HCT116 (cell line): ENCODE data around the gene S100A13. TPM values are rescaled to one million over a fixed set of nuclear protein-coding genes. Genes with fewer than 3 reads are reported as not detected.

Source experiments
- ATAC-seq: fragments of 200-7000 bp; cut with Tn5 transposase; 2 replicates; pipeline ENCODE4 v1.9.1; 2020; ENCODE audit warnings: mild to moderate bottlenecking, moderate library complexity
- BruUV-seq: library from RNA; stranded (reverse); fragments of 400-500 nt; replicated peaks from 2 replicates; lab custom pipeline; 2021; lab: Mats Ljungman, UMichigan
- CTCF ChIA-PET: fragments of 300-600 bp; sonication (Branson Sonifier 250); formaldehyde crosslinking; loops from one replicate; lab custom pipeline; 2021; ENCODE audit warnings: antibody characterized with exemption; lab: Charles Lee
- POLR2A ChIA-PET: fragments of 300-600, 350-600 bp; sonication (Branson Sonifier 250); formaldehyde crosslinking; loops from one replicate; lab custom pipeline; 2021; ENCODE audit warnings: antibody characterized with exemption; lab: Charles Lee
- RAD21 ChIA-PET, 2 experiments: fragments of 300-600 bp; sonication (Branson Sonifier 250); formaldehyde crosslinking; loops; one replicate each; lab custom pipeline; 2023; ENCODE audit warnings: low total read pairs in 2 of 2; ENCODE audit not compliant: uncharacterized antibody in 2 of 2, unreplicated experiment in 2 of 2, low non-redundant PET in 1 of 2; lab: Charles Lee
- DNase-seq: peaks from one replicate; pipeline ENCODE4 v3.0.0-alpha.2; 2010; ENCODE audit warnings: low read depth, low spot score
- H2AFZ ChIP-seq: fragments of 200-600 bp; shearing (Covaris generic), sonication (generic); 2 replicates; pipeline ENCODE4 v1.6.1; 2017; ENCODE audit warnings: low read depth, mixed run types, mixed read lengths, antibody characterized with exemption, low read length; ENCODE audit not compliant: poor library complexity, severe bottlenecking
- H3K27ac ChIP-seq: 2 replicates; pipeline ENCODE4 v1.5.1; 2012; ENCODE audit warnings: low read depth, low read length
- H3K27me3 ChIP-seq: fragments of 200-600 bp; sonication (generic); 2 replicates; pipeline ENCODE4 v1.6.1; 2016; ENCODE audit warnings: mixed run types, low read length, mixed read lengths; ENCODE audit not compliant: insufficient read depth
- H3K36me3 ChIP-seq, 2 experiments: fragments of 200-500 bp in 1 of 2; fragments of 200-600 bp in 1 of 2; sonication (Bioruptor generic) in 1 of 2; sonication (generic) in 1 of 2; 2 replicates each; pipeline versions ENCODE4 v1.5.1 to v1.6.1; 2014 to 2016; ENCODE audit warnings: low read length in 2 of 2, inconsistent platforms in 1 of 2, mixed read lengths in 1 of 2, mixed run types in 1 of 2; ENCODE audit not compliant: insufficient read depth in 2 of 2, control insufficient read depth in 1 of 2
- H3K4me1 ChIP-seq, 2 experiments: fragments of 200-600 bp in 1 of 2; sonication (generic) in 1 of 2; 2 replicates each; pipeline versions ENCODE4 v1.5.1 to v1.6.1; 2012 to 2017; ENCODE audit warnings: low read length in 2 of 2, inconsistent platforms in 1 of 2, mild to moderate bottlenecking in 1 of 2, mixed read lengths in 1 of 2, mixed run types in 1 of 2, moderate library complexity in 1 of 2; ENCODE audit not compliant: insufficient read depth in 2 of 2, control insufficient read depth in 1 of 2
- H3K4me2 ChIP-seq: fragments of 200-600 bp; sonication (generic); 2 replicates; pipeline ENCODE4 v1.6.1; 2017; ENCODE audit warnings: mixed run types, low read length, mixed read lengths
- H3K4me3 ChIP-seq, 2 experiments: fragments of 200-600 bp in 1 of 2; sonication (generic) in 1 of 2; replicated peaks in 1 of 2; 2 replicates each; pipeline ENCODE4 v1.5.1; 2011 to 2016; ENCODE audit warnings: low read length in 2 of 2, control low read depth in 1 of 2, low read depth in 1 of 2, mild to moderate bottlenecking in 1 of 2, mixed read lengths in 1 of 2, mixed run types in 1 of 2
- H3K79me2 ChIP-seq: fragments of 200-600 bp; sonication (generic); 2 replicates; pipeline ENCODE4 v1.6.1; 2017; ENCODE audit warnings: mild to moderate bottlenecking, mixed run types, low read length, moderate library complexity, mixed read lengths; ENCODE audit not compliant: insufficient read depth
- H3K9ac ChIP-seq: fragments of 200-600 bp; sonication (generic); 2 replicates; pipeline ENCODE4 v1.6.1; 2016; ENCODE audit warnings: low read length, mixed read lengths
- H3K9me2 ChIP-seq: fragments of 200-600 bp; sonication (generic), shearing (Covaris generic); 2 replicates; pipeline ENCODE4 v1.6.1; 2017; ENCODE audit warnings: mixed run types, mild to moderate bottlenecking, moderate library complexity; ENCODE audit not compliant: insufficient read depth
- H3K9me3 ChIP-seq, 2 experiments: fragments of 200-500 bp in 1 of 2; fragments of 200-600 bp in 1 of 2; sonication (Bioruptor generic) in 1 of 2; sonication (generic) in 1 of 2; 2 replicates each; pipeline ENCODE4 v1.6.1; 2014 to 2017; ENCODE audit warnings: low read length in 2 of 2, mixed read lengths in 2 of 2, inconsistent platforms in 1 of 2, low read depth in 1 of 2, mild to moderate bottlenecking in 1 of 2, mixed run types in 1 of 2, moderate library complexity in 1 of 2; ENCODE audit not compliant: control insufficient read depth in 1 of 2, insufficient read depth in 1 of 2
- H4K20me1 ChIP-seq: fragments of 200-600 bp; sonication (generic), shearing (Covaris generic); 2 replicates; pipeline ENCODE4 v1.6.1; 2017; ENCODE audit warnings: mixed run types, mild to moderate bottlenecking, moderate library complexity; ENCODE audit not compliant: insufficient read depth
- CEBPB ChIP-seq: IDR thresholded peaks from 2 replicates; pipeline ENCODE4 v1.6.1; 2012; ENCODE audit warnings: low read depth
- EGR1 ChIP-seq: IDR thresholded peaks from 2 replicates; pipeline ENCODE4 v1.6.1; 2012; ENCODE audit warnings: low read depth
- ELF1 ChIP-seq: IDR thresholded peaks from 2 replicates; pipeline ENCODE4 v1.6.1; 2012; ENCODE audit warnings: low read depth, borderline replicate concordance
- EZH2 ChIP-seq: fragments of 200-600 bp; sonication (generic); IDR thresholded peaks from 2 replicates; pipeline ENCODE4 v1.6.1; 2017; ENCODE audit warnings: antibody characterized with exemption, mixed run types
- EZH2phosphoT487 ChIP-seq: fragments of 200-600 bp; IDR thresholded peaks from 2 replicates; pipeline ENCODE4 v1.6.1; 2018; ENCODE audit warnings: antibody characterized with exemption, borderline replicate concordance
- JUND ChIP-seq: IDR thresholded peaks from 2 replicates; pipeline ENCODE4 v1.6.1; 2012
- SIN3A ChIP-seq: IDR thresholded peaks from 2 replicates; pipeline ENCODE4 v1.6.1; 2012; ENCODE audit warnings: low read depth
- SP1 ChIP-seq: IDR thresholded peaks from 2 replicates; pipeline ENCODE4 v1.6.1; 2012; ENCODE audit warnings: low read depth
- TCF7L2 ChIP-seq: IDR thresholded peaks from 2 replicates; pipeline ENCODE4 v1.7.0; 2011; ENCODE audit warnings: borderline replicate concordance, inconsistent platforms; ENCODE audit not compliant: insufficient read depth, insufficient read length; ENCODE audit errors: extremely low read depth
- ZNF274 ChIP-seq: fragments of 200-500 bp; sonication (Bioruptor generic); IDR thresholded peaks from 2 replicates; pipeline ENCODE4 v1.6.1; 2014; ENCODE audit warnings: mild to moderate bottlenecking, low read depth, low read length, inconsistent platforms
- intact Hi-C: fragments of 100-400 bp; cut with micrococcal nuclease; formaldehyde crosslinking; loops from 2 replicates; pipeline ENCODE4 v1.10.0; 2022
- total RNA-seq: library from RNA; stranded (reverse); gene quantifications from one replicate; pipeline ENCODE4 v1.2.1, GENCODE V29; 2021; ENCODE audit not compliant: unreplicated experiment
- TF ChIP-seq, protein P1 (sequence below), 3 experiments: fragments of 200-600 bp in 1 of 3; sonication (generic) in 1 of 3; IDR thresholded peaks in 2 of 3; conservative IDR thresholded peaks in 1 of 3; 2 replicates each; pipeline ENCODE4 v1.5.1; 2012 to 2017; ENCODE audit warnings: low read depth in 2 of 3, low read length in 2 of 3, antibody characterized with exemption in 1 of 3, borderline replicate concordance in 1 of 3, control low read depth in 1 of 3, mild to moderate bottlenecking in 1 of 3, mixed read lengths in 1 of 3, mixed run types in 1 of 3, moderate library complexity in 1 of 3; ENCODE audit not compliant: insufficient read depth in 1 of 3
- TF ChIP-seq, protein P2 (sequence below): IDR thresholded peaks from 2 replicates; pipeline ENCODE4 v1.6.1; 2012; ENCODE audit warnings: low read depth

S100A13 gene
- total RNA-seq, 1 experiment from 2014 or later = 143 TPM

- Histone ChIP-seq H3K9me3 (no peaks in the 10 kb centered on the region), H4K20me1 (no peaks in the 10 kb centered on the region; the same call in 1 of the 2 replicates), H3K79me2 (peaks cover 34% of the 10 kb centered on the region), H3K36me3 (peaks cover 47 to 53% of the 10 kb centered on the region in 2 experiments), H3K4me3 (no peak overlapping the region), H3K27me3 (no peaks in the 10 kb centered on the region), H3K4me2 (no peak overlapping the region), H2AFZ (no peak overlapping the region), H3K9me2 (no peaks in the 10 kb centered on the region), H3K27ac (0 out of 2 replicates have a peak overlapping the region, but pooled peaks have one; percentile 8), H3K4me1 (peaks cover 10 to 22% of the 10 kb centered on the region in 2 experiments; a peak in 3 of 4 replicates), H3K9ac (no peak overlapping the region)
- ChIA-PET CTCF (no interaction called here), RAD21 (no interaction called here), POLR2A (interaction anchor here (3.0 kb wide), 1 partner anchor 27 kb away, joined by 8 read pairs; the partner anchor contains the start of gene CHTOP)
- DNase-seq (no peak), ATAC-seq (no peak)
- TF ChIP-seq JUND (no peak; the same call in 1 of the 2 replicates), EGR1 (no peak), EZH2phosphoT487 (no peak), CEBPB (no peak), EZH2 (no peak), TCF7L2 (no peak), ELF1 (no peak), SIN3A (no peak), SP1 (no peak), ZNF274 (no peak)
- TF ChIP-seq, protein P1, sequence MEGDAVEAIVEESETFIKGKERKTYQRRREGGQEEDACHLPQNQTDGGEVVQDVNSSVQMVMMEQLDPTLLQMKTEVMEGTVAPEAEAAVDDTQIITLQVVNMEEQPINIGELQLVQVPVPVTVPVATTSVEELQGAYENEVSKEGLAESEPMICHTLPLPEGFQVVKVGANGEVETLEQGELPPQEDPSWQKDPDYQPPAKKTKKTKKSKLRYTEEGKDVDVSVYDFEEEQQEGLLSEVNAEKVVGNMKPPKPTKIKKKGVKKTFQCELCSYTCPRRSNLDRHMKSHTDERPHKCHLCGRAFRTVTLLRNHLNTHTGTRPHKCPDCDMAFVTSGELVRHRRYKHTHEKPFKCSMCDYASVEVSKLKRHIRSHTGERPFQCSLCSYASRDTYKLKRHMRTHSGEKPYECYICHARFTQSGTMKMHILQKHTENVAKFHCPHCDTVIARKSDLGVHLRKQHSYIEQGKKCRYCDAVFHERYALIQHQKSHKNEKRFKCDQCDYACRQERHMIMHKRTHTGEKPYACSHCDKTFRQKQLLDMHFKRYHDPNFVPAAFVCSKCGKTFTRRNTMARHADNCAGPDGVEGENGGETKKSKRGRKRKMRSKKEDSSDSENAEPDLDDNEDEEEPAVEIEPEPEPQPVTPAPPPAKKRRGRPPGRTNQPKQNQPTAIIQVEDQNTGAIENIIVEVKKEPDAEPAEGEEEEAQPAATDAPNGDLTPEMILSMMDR (IDR thresholded peaks at IDR 0.05 in 2 of 3, conservative IDR thresholded peaks at IDR 0.05 in 1 of 3; ENCODE audit: borderline replicate concordance in 1 of 3, insufficient read depth in 1 of 3, low read depth in 2 of 3, low read length in 2 of 3) = no peak
- TF ChIP-seq, protein P2, sequence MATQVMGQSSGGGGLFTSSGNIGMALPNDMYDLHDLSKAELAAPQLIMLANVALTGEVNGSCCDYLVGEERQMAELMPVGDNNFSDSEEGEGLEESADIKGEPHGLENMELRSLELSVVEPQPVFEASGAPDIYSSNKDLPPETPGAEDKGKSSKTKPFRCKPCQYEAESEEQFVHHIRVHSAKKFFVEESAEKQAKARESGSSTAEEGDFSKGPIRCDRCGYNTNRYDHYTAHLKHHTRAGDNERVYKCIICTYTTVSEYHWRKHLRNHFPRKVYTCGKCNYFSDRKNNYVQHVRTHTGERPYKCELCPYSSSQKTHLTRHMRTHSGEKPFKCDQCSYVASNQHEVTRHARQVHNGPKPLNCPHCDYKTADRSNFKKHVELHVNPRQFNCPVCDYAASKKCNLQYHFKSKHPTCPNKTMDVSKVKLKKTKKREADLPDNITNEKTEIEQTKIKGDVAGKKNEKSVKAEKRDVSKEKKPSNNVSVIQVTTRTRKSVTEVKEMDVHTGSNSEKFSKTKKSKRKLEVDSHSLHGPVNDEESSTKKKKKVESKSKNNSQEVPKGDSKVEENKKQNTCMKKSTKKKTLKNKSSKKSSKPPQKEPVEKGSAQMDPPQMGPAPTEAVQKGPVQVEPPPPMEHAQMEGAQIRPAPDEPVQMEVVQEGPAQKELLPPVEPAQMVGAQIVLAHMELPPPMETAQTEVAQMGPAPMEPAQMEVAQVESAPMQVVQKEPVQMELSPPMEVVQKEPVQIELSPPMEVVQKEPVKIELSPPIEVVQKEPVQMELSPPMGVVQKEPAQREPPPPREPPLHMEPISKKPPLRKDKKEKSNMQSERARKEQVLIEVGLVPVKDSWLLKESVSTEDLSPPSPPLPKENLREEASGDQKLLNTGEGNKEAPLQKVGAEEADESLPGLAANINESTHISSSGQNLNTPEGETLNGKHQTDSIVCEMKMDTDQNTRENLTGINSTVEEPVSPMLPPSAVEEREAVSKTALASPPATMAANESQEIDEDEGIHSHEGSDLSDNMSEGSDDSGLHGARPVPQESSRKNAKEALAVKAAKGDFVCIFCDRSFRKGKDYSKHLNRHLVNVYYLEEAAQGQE = no peak
- BruUV-seq = TSS peak; percentile 17
- intact Hi-C loops = no loop called here
Observed at GRCh38 chr1:153661111-153661708, 33.9 kb upstream of the S100A13 start.
